HG03066 (cell line): ENCODE measurements around the gene ANKLE2.
"Not testable (repeated sequence)": the region's sequence is repeated elsewhere in the genome, so short reads cannot be mapped to it uniquely, and the experiment has no call there.

ENCODE experiments used
- ATAC-seq: cut with Tn5 transposase; IDR thresholded peaks from one replicate; pipeline ENCODE4 v1.9.1; 2021; ENCODE audit warnings: low read depth; ENCODE audit not compliant: unreplicated experiment

ANKLE2 gene

GRCh38 chr12:132695431-132695830 is 66.2 kb downstream of the ANKLE2 start:
- ATAC-seq, result no peak

- ATAC-seq, result not testable (repeated sequence)
Observed at GRCh38 chr12:132694888-132695287, 66.7 kb downstream of the ANKLE2 start.

- not testable (repeated sequence) for ATAC-seq
Observed at GRCh38 chr12:132692030-132692429, 69.6 kb downstream of the ANKLE2 start.

GRCh38 chr12:132690112-132690511 is 71.5 kb downstream of the ANKLE2 start:
- ATAC-seq, result no peak

GRCh38 chr12:132689227-132689626 is 72.4 kb downstream of the ANKLE2 start:
- ATAC-seq, result no peak

- peak; percentile 90 for ATAC-seq
Observed at GRCh38 chr12:132687211-132688164, 74.1 kb downstream of the ANKLE2 start, which contains the start of the genes POLE and PXMP2. Gene POLE, minus strand, starts transcription at chr12:132687342. Its CDS starts 27 bp downstream, at chr12:132687315. Gene PXMP2, plus strand, starts transcription at chr12:132687587. Its CDS starts 84 bp downstream, at chr12:132687671.

GRCh38 chr12:132686825-132687210 is 74.8 kb downstream of the ANKLE2 start:
- peak; percentile 18 for ATAC-seq

- ATAC-seq, result no peak
Observed at GRCh38 chr12:132685400-132685799, 76.2 kb downstream of the ANKLE2 start.

GRCh38 chr12:132677492-132677891 is 84.1 kb downstream of the ANKLE2 start:
- ATAC-seq, result no peak

GRCh38 chr12:132675757-132676432 is 85.7 kb downstream of the ANKLE2 start:
- ATAC-seq, result no peak
